ENCODE results near the gene CLDN9. TPM values are rescaled to one million over a fixed set of nuclear protein-coding genes. Genes with fewer than 3 reads are reported as not detected.
A peak's percentile ranks its signal among the peaks of the same experiment; 100 is the strongest.

The CLDN9 gene
- total RNA-seq, 1 donor from 2014 or later, result 2.2 TPM

DNA sequence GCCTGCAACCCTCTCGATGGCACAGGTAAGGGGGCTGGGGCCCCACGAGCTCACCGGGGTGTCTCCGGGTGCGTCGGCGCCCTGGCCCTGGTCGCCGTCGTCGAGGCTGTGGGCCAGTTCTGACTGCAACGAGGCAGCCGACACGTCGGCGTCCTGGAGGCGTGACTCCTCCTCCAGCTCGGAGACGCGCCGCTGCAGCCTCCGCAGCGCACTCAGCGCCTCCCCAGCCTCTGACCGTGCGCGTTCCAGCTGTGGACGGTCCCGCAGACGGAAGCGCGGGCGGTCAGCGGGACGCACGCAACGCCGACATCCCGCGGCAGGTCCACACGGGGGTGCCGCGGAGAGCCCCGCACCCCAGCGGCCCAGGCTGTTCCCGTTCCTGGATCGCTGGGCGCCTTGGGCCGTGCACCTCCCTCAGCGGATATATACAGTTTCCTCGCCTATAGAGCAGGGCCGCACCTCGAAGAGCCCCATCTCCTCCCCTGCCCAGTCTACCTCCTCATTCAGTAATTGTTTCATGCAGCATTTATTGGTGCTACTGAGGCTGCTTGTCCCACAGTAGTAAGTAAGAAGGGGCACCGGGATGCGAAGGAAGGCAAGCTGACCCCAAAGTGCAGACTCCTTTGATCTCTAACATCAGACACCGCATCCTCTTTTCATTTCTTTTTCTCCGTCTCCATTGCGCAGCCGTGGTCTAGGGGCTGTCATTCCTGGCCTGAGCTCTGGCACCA, 16.9 kb downstream of the CLDN9 start:
- peaks cover 7% of the 10 kb centered on the region for H3K36me3 Mint-ChIP-seq (ENCODE audit: insufficient read depth)
- TF ChIP-seq, protein P1, sequence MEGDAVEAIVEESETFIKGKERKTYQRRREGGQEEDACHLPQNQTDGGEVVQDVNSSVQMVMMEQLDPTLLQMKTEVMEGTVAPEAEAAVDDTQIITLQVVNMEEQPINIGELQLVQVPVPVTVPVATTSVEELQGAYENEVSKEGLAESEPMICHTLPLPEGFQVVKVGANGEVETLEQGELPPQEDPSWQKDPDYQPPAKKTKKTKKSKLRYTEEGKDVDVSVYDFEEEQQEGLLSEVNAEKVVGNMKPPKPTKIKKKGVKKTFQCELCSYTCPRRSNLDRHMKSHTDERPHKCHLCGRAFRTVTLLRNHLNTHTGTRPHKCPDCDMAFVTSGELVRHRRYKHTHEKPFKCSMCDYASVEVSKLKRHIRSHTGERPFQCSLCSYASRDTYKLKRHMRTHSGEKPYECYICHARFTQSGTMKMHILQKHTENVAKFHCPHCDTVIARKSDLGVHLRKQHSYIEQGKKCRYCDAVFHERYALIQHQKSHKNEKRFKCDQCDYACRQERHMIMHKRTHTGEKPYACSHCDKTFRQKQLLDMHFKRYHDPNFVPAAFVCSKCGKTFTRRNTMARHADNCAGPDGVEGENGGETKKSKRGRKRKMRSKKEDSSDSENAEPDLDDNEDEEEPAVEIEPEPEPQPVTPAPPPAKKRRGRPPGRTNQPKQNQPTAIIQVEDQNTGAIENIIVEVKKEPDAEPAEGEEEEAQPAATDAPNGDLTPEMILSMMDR (IDR thresholded peaks at IDR 0.05; ENCODE audit: unreplicated experiment), result no peak
- peak overlapping the region; percentile 79 for H3K27ac Mint-ChIP-seq
- peaks cover 1% of the 10 kb centered on the region for H3K4me1 Mint-ChIP-seq (ENCODE audit: low read depth)
- peaks cover 25% of the 10 kb centered on the region for H3K27me3 Mint-ChIP-seq
- no peaks in the 10 kb centered on the region for H3K9me3 Mint-ChIP-seq (ENCODE audit: low read depth)
- no peak overlapping the region for H3K4me3 Mint-ChIP-seq (ENCODE audit: low read depth)
- no peak for DNase-seq (ENCODE audit: low spot score, unreplicated experiment)

GRCh38 chr16:3030222-3031212, 17.8 kb downstream of the CLDN9 start:
- Mint-ChIP-seq H3K4me1 (ENCODE audit: low read depth) (peaks cover 1% of the 10 kb centered on the region), H3K27me3 (peaks cover 29% of the 10 kb centered on the region), H3K4me3 (ENCODE audit: low read depth) (no peak overlapping the region), H3K9me3 (ENCODE audit: low read depth) (no peaks in the 10 kb centered on the region), H3K27ac (no peak overlapping the region), H3K36me3 (ENCODE audit: insufficient read depth) (peaks cover 7% of the 10 kb centered on the region)
- DNase-seq (ENCODE audit: low spot score, unreplicated experiment), result no peak
- TF ChIP-seq, protein P1 (IDR thresholded peaks at IDR 0.05; ENCODE audit: unreplicated experiment), result no peak

GRCh38 chr16:3032624-3033023, 19.9 kb downstream of the CLDN9 start:
- no peak overlapping the region for H3K27ac Mint-ChIP-seq
- H3K9me3 Mint-ChIP-seq (ENCODE audit: low read depth), result no peaks in the 10 kb centered on the region
- H3K27me3 Mint-ChIP-seq, result peaks cover 41% of the 10 kb centered on the region
- no peak for DNase-seq (ENCODE audit: low spot score, unreplicated experiment)
- H3K4me3 Mint-ChIP-seq (ENCODE audit: low read depth), result no peak overlapping the region
- H3K4me1 Mint-ChIP-seq (ENCODE audit: low read depth), result peaks cover 5% of the 10 kb centered on the region
- H3K36me3 Mint-ChIP-seq (ENCODE audit: insufficient read depth), result peaks cover 3% of the 10 kb centered on the region
- TF ChIP-seq, protein P1 (IDR thresholded peaks at IDR 0.05; ENCODE audit: unreplicated experiment), result no peak

DNA sequence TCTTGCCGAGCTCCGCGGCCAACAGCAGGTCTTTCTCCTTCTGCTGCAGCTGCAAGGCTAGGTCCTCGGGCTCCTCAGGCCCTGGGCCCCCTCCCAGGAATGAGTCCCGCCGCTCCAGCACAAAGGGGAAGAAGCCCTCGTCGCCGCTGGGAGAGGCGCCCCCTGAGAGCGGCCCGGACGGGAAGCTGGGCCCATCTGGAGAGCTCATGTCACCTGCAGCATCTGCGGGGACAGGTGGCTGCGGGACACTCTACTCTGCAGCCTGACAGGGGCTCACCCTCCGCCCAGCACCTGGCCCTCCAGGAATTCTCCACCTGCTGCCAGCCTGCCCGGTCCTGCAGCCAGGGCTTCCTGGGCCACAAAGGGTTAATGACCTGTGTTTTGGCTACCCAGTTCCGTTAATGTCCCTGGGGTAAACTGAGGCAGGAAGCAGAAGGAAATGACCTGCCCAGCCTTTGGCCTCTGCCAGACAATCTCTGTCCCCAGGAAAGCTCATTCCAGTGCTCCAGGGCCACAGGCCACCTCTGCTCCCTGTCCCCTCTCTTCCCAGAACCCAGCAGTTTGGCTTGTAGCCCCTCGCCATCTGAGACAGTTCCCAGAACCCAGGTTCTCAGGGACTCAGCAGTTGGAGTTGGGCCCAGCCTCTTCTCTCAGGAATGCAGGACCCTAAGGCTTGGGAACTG, 22.7 kb downstream of the CLDN9 start:
- Mint-ChIP-seq H3K36me3 (ENCODE audit: insufficient read depth) (no peaks in the 10 kb centered on the region), H3K27ac (no peak overlapping the region), H3K4me1 (ENCODE audit: low read depth) (peaks cover 5% of the 10 kb centered on the region), H3K4me3 (ENCODE audit: low read depth) (peak overlapping the region; percentile 61), H3K9me3 (ENCODE audit: low read depth) (no peaks in the 10 kb centered on the region), H3K27me3 (peaks cover 59% of the 10 kb centered on the region)
- TF ChIP-seq, protein P1 (IDR thresholded peaks at IDR 0.05; ENCODE audit: unreplicated experiment), result no peak
- no peak for DNase-seq (ENCODE audit: low spot score, unreplicated experiment)
